22Rv1 (cell line): ENCODE results near the gene ZNF488.

Source experiments
- H3K27ac ChIP-seq: fragments of 450-650 bp; 2 replicates; pipeline ENCODE4 v1.5.1; 2017
- ZFX ChIP-seq: fragments of 450-650 bp; IDR thresholded peaks from 2 replicates; pipeline ENCODE4 v1.6.1; 2017; ENCODE audit warnings: antibody characterized with exemption, borderline replicate concordance
- TF ChIP-seq, protein P1 (sequence below): fragments of 450-650 bp; IDR thresholded peaks from 2 replicates; pipeline ENCODE4 v1.5.1; 2017; ENCODE audit warnings: mild to moderate bottlenecking

The ZNF488 gene

DNA sequence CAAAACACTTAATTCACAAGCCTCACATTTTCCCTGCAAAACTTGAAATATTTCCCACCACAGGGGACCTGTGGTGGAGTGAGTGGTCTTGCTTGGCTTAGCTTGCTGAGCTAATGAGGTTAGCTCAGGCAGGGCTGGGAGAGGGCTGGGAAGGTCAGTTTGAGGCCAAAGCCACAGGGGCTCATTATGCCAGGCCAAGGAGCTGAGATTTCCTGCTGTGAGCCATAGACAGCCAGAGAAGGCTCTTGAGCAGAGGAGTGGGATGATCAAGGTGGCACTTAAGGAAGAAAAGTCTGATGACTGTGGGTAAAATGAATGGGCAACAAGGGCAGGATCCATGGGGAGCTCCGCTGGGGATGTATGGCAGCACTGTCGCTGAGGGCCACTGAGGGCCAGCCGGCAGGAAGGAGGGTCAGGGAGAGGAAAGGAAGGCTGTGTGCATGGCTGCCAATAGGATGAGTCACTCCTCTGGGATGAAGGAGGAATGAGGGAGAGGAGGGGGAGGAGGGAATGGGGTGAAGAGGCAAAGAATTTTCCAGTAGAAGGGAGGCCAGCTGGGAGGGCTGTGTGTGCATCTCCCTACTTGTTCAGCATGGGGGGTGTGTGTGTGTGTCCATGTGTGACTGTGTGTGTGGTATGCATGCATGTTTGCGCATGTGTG lies 18.7 kb upstream of the ZNF488 start:
- TF ChIP-seq ZFX, result no peak
- TF ChIP-seq, protein P1, sequence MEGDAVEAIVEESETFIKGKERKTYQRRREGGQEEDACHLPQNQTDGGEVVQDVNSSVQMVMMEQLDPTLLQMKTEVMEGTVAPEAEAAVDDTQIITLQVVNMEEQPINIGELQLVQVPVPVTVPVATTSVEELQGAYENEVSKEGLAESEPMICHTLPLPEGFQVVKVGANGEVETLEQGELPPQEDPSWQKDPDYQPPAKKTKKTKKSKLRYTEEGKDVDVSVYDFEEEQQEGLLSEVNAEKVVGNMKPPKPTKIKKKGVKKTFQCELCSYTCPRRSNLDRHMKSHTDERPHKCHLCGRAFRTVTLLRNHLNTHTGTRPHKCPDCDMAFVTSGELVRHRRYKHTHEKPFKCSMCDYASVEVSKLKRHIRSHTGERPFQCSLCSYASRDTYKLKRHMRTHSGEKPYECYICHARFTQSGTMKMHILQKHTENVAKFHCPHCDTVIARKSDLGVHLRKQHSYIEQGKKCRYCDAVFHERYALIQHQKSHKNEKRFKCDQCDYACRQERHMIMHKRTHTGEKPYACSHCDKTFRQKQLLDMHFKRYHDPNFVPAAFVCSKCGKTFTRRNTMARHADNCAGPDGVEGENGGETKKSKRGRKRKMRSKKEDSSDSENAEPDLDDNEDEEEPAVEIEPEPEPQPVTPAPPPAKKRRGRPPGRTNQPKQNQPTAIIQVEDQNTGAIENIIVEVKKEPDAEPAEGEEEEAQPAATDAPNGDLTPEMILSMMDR, result no peak
- H3K27ac ChIP-seq, result no peak overlapping the region

DNA sequence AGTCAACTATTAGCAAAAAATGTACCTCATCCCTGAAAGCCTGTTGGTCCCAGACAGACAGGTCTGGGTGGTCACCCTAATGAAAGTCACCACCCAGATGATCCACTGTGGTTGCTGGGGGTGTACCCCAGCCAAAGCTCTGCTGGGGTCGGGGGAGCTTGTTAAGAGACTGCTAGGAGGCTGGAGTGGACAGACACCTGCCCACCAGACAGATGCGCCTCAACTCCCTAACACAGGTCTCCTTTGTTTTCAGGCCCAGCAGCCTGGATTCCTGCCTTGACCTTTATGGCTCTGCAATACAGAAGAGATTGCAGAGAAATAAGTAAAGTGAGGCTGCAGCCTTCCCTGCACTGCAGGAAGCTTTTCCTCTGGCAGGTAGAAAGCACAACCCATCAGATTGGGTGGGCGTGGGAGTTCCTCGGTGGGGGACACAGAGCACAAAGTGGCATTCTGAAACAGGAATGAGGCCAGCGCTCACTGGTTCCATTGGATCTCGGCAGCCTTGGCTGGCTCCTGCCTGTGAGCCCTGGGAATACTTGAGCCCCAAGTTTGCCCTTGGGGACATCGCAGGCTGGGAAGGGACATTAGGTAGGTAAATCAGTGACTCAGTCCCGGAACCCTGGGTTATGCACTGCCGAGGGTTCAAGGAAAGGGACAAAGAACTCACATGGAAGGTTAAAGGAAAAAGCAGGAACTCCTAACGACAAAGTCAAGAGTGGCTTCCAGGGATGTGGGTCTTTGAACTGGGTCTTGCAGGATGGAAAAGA lies 18.0 kb upstream of the ZNF488 start:
- TF ChIP-seq ZFX, result no peak
- TF ChIP-seq, protein P1, result no peak
- H3K27ac ChIP-seq, result no peak overlapping the region

DNA sequence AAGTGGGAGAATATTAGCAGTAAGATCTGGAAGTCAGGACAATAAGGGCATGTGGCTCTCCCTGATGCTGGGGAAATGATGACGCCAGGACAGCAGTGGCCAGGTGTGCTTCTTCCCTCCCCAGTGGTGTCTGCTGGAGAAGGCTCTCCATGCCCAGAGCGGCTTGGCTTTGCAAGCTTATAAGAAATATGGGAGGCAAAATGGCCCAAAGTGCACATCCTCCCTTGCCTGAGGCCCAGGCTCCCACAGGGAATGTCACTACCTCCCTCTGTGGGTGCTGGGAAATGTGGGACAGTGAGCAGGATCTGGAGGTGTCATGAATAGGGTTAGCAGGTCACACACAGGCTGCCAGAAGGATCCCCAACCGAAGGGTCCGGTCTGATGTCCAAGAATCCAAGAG lies 17.1 kb upstream of the ZNF488 start:
- no peak for TF ChIP-seq ZFX
- TF ChIP-seq, protein P1, result no peak
- H3K27ac ChIP-seq, result no peak overlapping the region

DNA sequence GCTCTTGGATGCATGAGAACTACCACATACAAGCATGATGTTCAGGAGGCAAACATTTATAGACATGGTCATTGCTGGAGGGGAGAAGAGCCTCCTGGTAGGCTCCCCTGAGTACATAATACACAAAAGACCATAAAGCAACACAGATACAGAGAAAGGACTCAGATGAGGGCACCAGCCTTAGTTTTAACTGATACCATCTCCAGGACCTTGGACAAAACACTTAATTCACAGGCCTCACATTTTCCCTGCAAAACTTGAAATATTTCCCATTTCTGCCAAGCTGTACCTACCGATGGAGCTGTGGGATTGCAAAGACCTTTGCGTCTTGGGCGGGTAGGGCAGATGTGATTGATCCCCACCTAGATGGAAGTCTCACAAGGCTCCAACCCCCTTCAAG lies 16.7 kb upstream of the ZNF488 start:
- TF ChIP-seq, protein P1, result no peak
- no peak for TF ChIP-seq ZFX
- no peak overlapping the region for H3K27ac ChIP-seq

DNA sequence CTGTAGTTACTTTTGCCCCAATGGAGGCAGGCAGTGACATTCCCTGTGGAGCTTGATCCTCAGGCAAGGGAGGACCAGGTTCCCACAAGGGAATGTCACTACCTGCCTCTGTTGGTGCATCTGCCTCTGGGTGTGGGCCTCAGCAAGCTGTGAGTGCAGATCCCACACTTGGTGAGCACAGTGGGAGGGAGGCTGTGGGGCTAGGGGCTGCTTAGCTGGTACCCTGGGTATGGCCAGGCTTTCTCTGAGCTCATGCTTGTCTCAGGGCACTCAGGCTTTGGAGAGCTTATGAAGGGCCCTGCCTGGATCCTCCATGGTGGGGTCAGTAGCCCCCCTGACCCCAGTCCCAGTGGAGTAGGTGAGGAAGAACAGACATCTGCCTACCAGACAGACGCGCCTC lies 16.2 kb upstream of the ZNF488 start:
- H3K27ac ChIP-seq, result no peak overlapping the region
- TF ChIP-seq ZFX, result no peak
- TF ChIP-seq, protein P1, result no peak

DNA sequence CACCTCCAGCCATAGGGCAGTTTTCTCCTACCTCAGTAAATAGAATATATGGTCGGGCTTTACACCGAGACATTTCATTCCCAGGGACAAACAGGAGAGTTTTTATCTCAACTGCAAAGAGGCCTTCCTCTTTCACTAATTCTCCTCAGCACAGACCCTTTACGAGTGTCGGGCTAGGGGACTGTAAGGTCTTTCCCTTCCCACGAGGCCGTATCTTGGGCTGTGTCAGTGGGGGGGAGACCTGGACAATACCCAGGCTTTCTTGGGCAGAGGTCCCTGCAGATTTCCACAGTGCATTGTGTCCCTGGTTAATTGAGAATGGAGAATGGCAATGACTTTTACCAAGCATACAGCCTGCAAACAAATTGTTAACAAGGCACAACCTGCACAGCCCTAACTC lies 13.2 kb upstream of the ZNF488 start:
- TF ChIP-seq, protein P1, result no peak
- no peak for TF ChIP-seq ZFX
- no peak overlapping the region for H3K27ac ChIP-seq

DNA sequence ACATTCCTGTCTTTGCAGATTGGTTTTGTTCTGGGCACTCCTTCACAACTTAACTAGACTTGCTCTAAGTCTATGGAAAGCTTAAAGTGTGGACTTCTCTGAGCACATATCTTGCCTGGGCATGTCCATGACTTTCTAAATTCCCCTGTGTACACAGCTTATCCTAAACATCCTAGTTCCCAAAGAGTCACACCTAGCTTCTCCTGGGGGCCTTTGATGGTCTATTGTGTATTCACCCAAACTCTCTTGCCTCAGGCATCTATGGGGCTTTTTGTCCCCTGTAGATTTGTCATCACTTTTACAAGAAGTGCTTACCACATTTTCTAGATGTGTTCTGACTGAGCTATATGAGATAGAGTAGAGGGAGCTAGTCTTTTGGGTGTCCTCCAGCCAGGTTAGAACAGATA lies 12.2 kb upstream of the ZNF488 start:
- TF ChIP-seq ZFX, result no peak
- TF ChIP-seq, protein P1, result no peak
- H3K27ac ChIP-seq, result no peak overlapping the region
